GM19468 (cell line): ENCODE data around the gene ROR1.
"Not testable (repeated sequence)": the region's sequence is repeated elsewhere in the genome, so short reads cannot be mapped to it uniquely, and the experiment has no call there.

Source experiments
- ATAC-seq: cut with Tn5 transposase; IDR thresholded peaks from one replicate; pipeline ENCODE4 v1.9.1; 2021; ENCODE audit warnings: mild to moderate bottlenecking, moderate library complexity, moderate number of reproducible peaks; ENCODE audit not compliant: unreplicated experiment; ENCODE audit errors: extremely low read depth

Gene ROR1

DNA sequence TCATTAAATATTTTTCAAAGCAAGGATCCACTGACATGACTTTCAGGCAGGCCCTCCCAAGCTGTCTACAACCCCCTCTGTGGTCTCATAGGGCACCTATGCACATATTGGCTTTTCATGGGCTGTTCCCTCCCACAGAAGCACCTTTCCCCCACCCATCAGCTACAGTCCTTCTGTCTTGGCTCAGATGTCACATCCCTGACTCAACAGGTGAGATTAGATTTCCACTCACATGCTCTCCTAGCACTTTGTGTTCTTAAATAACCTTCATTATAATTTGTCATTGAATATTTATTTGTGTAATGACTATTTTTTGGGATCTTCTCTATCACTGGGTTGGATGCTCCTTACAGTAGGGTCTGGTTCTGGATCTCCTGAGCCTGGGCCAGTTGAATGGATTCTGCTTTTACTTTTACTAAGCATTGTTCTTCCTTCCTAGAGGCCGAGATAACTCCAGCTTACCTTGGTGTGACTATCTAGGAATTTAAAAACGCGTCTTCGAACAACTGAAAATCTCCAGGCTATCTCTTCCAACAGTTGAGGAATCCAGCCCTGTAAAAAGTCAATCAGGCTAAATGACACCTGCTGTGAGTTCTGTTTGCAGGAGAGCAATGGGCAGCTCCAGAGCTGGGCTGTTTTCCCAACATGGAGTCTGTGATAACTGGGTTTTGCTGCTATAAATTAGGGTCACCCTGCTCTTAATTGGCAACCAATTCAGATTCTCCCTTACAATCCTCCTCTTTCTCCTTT lies 16.2 kb downstream of the ROR1 start:
- no peak for ATAC-seq

DNA sequence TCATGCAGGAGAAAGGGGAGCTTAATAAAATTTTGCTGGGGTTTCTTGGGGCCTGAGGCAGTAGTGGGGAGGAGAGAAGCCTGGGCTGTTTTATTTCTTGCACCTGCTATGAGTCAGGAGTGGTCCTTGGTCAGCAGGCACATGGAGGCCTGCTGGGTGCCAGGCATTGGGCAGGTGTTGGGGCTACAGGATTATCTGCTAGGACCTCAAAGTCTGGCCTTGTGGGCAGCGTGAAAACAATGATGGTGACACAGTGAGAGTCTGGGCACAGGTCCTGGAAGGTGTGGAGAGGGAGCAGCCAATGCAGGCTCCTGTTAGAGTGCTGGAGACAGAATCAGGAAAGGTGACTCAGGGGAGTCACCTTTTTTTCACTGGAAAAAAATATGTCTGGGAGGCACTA lies 17.2 kb downstream of the ROR1 start:
- ATAC-seq = no peak

GRCh38 chr1:63792152-63792551 lies 18.3 kb downstream of the ROR1 start:
- no peak for ATAC-seq

DNA sequence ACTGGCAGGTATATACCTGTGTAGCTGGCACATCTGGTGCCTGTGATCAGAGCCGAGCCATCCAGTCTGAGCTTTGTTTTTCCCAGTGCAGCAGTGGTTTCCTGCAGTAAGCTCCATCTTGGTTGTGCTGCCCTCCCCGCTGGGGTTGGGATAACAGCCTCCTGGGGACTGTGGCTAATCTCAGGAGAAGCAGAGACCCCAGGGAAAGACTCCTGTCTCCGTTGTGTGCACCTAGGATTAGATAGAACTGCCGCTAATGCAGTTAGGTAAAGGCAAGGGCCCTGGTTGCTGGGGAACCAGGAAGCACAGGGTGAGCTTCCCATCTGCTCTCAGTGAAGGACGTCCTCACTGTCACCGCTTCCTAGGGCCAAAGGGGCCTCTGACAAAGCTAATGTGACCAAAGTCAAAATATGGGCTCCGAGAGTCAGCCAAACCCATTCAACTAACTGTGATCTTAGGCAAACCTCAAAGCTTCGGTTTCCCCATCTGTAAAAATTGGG lies 20.0 kb downstream of the ROR1 start:
- no peak for ATAC-seq

DNA sequence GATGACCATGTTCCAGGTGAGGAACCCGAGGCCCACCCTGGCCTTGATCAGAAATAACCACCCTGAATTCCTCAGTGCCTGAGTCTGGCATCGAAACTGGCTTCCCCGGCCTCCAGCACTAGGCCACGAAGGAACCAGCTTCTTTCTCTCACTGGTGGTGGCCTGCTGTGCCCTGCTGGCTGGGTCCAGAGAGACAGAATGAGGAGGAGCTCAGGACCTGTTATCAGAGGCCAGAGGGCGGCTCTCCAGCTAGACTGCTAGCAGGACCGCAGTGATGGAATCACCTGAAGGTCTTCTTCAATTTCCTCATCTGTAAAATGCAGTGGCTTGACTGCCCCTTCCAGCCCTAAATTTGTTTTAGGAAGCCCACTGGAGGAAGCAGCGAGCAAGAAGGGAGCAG lies 20.5 kb downstream of the ROR1 start:
- no peak for ATAC-seq

- no peak for ATAC-seq
Observed at GRCh38 chr1:63794939-63795378, 21.1 kb downstream of the ROR1 start.

DNA sequence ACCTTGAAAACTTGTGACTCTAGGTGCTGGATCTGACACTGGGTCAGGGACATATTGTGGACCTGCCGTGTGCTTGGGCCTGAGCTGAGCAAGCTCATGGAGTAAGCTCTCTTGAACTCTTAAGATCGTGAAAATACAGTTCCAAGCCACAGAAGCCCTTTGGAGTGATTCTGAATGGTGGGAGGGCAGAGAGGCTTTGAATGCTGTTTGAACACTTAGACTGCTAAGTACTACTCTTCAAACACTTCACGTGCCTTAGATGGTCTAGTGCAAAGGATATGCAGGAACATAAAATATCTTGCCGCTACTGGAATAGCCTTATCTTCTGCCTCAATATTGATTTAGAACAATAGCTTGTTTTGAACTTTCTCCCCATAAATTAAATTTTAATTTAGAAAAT lies 21.6 kb downstream of the ROR1 start:
- no peak for ATAC-seq

DNA sequence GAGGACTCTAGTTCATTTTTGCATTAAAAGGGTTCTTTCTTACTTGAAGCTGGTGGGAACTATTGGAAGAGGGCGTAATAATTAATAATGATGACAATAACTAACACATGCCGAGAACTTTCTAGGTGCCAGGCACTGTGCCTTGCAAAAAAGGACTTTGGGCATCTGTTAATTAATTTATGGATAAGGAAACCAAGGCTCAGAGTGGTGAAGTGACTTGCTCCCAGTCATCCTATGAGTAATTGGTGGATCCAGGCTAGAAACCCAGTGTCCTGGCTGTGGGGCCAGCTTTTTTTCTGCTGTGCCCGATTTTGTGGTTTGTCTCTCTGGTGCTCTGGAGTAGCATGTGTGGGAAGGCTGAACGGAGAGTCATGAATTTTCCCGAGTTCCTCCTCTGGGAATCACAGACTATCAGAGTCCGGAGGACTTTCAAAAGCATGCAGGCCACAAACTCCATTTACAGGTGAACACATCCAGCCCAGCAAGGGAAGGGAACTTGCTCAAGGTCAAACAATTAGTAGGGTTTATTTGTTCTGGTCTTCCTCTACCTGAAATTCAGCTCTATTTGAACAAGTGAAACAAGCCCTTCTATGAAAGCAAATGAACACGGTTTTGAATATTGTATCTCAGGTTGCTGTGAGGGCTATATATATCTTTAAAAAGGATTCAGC lies 23.4 kb downstream of the ROR1 start:
- ATAC-seq = no peak

DNA sequence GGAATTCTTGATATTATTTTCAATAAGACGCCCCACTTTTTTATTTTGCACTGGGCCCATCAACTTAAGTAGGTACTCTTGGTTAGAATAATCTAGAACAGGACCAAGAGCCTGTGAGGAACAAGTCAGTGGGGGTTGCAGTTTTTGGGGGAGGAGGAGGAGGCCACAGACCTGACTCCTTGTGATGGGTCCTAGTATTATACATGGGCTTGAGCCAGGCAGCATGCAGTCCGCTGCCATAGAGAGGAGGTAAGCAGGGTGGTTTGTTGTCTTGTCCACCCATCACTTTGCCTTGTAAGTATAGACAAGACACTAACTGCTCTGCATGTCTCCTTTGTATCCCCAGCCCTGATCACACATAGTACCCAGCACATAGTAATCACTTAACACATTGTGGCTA lies 24.5 kb downstream of the ROR1 start:
- ATAC-seq = no peak

DNA sequence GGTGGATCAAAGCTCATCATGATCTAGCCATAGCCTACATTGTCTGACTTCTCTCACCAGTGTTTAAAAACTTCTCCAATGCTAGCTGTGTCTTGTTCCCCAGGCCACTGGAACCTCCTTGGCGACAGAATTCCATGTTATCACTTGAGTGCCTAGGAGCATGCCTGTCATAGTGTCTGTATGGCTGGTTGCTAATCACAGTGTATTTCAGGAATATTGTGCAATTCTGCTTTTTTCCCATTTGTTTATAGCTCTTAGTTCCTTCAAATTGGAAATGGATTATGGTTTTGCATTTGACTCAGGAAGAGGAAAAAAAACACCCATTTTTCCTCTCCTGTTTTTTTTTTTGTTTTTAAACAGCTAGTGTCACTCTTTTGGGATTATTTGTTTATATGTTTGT lies 25.5 kb downstream of the ROR1 start:
- ATAC-seq = no peak

DNA sequence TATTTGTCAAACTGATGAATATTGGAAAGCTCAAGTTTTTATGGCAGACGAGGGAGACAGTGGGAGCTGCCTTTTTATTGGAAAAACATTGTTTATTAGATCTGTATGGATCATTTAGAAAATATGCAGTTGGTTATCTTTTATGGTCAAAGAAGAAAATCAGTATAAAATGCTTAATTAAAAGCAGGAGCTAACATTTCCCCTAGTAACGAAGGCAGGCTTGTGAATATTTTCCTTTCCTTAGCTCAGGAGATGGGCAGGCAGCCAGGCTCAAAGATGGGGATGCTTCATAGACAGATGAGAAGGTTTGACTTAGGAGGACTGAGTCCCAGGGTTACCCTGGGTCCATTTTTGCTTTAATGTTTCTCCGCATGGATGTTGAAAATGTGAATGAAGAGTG lies 26.0 kb downstream of the ROR1 start:
- ATAC-seq = no peak

DNA sequence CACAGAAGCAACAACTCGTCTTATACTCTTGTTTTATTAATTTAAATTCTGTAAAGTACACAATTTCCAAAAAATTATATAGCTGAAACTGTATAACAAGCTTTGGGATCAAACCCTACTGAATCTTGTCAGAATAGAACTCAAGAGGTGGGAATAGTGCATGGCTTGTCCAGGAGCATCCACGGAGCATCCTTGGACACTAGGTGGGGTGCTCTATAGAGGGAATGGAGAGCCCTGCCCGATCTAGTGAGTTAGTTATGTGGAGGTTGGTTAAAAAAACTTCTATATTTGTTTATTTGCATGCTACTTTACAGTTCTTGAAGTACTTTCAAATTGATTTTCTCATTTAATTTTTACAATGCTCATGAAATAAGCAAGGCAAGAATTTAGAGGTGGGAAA lies 28.3 kb downstream of the ROR1 start:
- no peak for ATAC-seq

DNA sequence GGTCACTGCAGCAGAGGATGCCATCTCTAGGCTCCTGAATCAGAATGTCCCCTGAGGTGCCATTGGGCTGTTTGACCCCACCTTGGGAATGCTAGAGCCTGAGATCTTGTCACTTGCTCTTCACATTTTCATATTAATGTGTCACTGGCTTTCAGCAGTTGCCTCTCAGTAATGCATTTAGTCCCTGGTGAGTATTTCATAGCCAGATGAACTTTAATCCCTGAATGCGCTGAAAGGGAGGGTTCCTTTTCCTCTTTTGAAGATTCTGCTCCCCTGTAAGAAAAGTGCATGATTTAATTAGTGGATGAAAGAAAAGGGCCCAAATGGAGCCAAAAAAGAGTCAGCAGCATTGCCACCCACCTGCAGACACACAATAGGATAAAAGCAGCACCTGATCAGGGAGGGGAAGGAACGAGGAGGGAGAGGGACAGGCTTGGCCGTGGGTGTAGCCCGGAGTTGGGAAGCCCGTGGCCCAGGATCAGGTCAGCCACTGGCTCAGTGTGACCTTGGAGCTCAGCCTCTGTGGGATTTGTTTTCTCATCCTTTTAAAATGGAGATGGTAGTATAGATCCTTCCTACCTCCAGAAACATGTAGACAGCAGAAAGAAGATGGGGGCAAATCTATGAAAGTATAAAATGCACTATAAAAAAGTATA lies 31.1 kb downstream of the ROR1 start:
- no peak for ATAC-seq

- ATAC-seq = no peak
Observed at GRCh38 chr1:63807046-63807445, 33.2 kb downstream of the ROR1 start.

DNA sequence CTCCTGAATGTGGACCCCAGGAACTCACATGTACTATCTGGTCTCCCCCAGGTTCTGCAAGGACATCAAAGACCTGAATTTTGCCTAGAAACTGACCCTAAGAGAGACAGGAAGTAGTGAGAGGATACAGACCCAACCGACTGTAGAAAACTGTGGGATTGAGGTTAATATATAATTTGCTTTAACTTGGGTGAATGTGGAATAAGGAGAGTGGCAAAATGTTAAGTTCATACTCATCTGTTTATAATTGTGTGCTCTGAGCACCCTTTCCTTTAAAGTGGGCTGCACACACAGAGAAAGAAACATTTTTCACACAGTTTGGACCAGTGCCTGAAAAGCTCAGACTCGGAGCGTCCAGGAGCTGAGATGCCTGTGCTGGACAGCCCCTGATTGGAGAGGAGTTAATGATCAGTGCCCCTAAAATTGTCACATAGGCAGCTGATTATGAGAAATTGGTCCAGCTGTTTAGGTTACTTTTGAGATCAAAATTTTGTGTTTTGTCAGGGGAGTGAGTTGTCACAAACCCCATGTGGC lies 37.2 kb downstream of the ROR1 start:
- no peak for ATAC-seq

DNA sequence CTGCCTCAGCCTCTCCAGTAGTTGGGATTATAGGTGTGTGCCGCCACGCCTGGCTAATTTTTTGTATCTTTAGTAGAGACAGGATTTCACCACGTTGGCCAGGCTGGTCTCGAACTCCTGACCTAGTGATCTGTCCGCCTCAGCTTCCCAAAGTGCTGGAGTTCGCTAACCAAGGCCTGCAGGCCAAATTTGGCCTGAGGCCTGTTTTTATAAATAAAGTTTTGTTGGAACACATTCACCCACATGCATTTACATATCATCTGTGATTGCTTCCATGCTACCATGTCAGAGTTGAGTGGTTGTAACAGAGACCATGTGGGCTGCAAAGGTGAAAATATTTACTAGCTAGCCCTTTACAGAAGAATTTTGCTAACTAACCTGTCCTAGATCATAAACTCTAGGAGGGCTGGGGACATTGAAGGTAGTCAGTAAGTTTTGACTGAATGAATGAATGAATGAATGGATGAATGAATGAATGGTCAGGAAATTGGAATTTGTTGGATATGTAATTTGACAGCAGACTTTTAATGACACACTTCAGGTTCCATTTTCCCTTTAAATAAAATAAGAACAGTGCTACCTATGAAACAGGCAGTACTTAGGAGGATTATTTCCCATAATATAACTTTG lies 38.4 kb downstream of the ROR1 start:
- no peak for ATAC-seq

DNA sequence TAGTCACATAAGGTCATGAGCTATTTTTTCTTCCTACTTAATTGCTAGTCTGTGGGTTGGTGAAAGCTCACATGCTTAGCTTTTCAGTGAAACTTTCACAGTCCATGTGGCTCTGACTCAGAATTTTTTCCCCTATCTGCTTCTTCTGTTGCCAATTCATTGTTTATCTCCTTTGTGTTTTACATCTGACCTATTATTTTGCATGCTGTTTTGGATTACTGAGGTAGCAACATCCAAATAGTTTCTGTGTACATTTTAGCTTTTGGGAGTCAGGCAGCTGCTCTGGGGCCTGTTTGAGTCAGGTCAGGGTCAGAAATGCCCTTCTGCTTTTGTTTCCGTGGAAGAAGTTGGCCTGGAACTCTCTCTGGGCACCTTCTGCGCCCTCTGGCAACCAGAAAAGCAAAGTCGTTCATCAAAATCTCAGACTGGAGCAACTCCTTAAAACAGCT lies 40.0 kb downstream of the ROR1 start:
- no peak for ATAC-seq

- ATAC-seq = not testable (repeated sequence)
Observed at GRCh38 chr1:63816217-63816815, 42.5 kb downstream of the ROR1 start.

DNA sequence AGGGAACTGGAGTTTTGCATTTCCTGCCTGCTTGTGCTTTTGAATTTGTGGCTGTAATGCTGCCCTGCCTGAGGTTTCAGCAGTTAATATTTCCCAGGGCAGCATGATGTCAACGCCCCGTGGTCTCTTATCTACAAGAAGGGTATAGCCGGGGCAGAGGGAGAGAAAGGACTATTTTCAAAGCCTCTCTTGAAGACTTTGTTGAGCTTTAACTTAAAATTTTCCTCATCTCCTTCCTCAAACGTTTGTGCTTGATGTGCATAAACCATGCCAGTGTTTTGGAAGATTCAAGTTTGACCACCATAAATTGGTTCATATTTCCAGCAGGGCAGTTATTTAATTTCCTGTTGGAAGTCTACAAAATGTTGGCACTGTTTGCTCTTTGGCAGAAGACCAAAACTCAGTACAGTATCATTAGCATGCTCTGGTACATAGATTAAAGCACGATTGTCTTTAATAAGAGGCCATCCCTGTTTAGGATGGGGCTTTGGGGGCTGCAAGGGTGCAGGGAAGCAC lies 43.4 kb downstream of the ROR1 start:
- ATAC-seq = no peak

DNA sequence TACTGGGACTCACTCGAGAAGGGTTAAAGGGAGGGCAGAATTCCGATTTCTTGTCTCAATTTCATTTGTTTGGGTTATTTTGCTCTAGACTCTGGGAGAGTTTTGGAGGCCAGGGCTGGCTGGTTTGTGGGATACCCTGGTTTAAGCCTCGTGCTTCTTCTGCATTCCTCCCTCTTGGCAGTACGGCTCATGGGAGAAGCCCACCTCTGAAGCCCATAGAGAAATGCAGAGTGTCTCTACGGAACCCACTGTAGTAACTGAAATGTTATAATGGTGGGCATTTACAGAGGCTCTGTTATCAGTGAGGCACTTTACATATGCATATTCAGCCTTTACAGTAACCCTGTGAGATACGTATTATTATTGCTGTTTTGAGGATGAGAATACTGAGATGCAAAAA lies 43.9 kb downstream of the ROR1 start:
- no peak for ATAC-seq
